Measurements from ENCODE around the gene TAGLN2. TPM values are rescaled to one million over a fixed set of nuclear protein-coding genes. Genes with fewer than 3 reads are reported as not detected.

TAGLN2 gene
- polyA plus RNA-seq, 3 donors, result 658 to 1,259 (median 918) TPM

GRCh38 chr1:159952932-159953331 is 27.6 kb upstream of the TAGLN2 start:
- no peaks in the 10 kb centered on the region for H3K79me2 ChIP-seq (ENCODE audit: insufficient read depth, low read length)
- H3K9ac ChIP-seq (ENCODE audit: insufficient read depth, low read length, poor library complexity, severe bottlenecking), result no peak overlapping the region
- H3K27ac ChIP-seq (ENCODE audit: low read depth in 1 of 2, low read length in 2 of 2), result no peak overlapping the region
- no peak for TF ChIP-seq CTCF (IDR thresholded peaks at IDR 0.05)
- Mint-ChIP-seq H3K36me3 (peaks cover 0 to 2% of the 10 kb centered on the region in 2 donors), H3K4me3 (no peak overlapping the region), H3K4me1 (peaks cover 25% of the 10 kb centered on the region), H3K9me3 (no peaks in the 10 kb centered on the region), H3K27me3 (ENCODE audit: low read depth in 3 of 3) (peaks cover 0 to 11% (median 2%) of the 10 kb centered on the region in 3 donors), H3K27ac (peak overlapping the region in 2 of 7 donors; percentile 25 to 95)
- no peaks in the 10 kb centered on the region for H3K9me3 ChIP-seq (replicated peaks in 1 of 2; ENCODE audit: control insufficient read depth in 1 of 2, insufficient read depth in 1 of 2, low read length in 2 of 2)
- intact Hi-C loops (cut with micrococcal nuclease), result no loop called here
- no peak overlapping the region for H3K4me3 ChIP-seq (replicated peaks in 1 of 3; ENCODE audit: low read depth in 2 of 3, low read length in 3 of 3)
- no peak overlapping the region for H3K4me2 ChIP-seq (replicated peaks; ENCODE audit: extremely low read depth, low read length, poor library complexity, severe bottlenecking)
- no peak for DNase-seq
- H4K20me1 ChIP-seq (ENCODE audit: insufficient read depth, low read length), result no peaks in the 10 kb centered on the region
- H2AFZ ChIP-seq (ENCODE audit: insufficient read depth, low read depth, low read length, poor library complexity, severe bottlenecking), result no peak overlapping the region
- H3K4me1 ChIP-seq (ENCODE audit: control insufficient read depth in 1 of 2, insufficient read depth in 2 of 2, low read length in 2 of 2), result peaks cover 14 to 23% of the 10 kb centered on the region in 2 donors
- 100% methylated on average over 4 of the region's 5 CpGs for WGBS (ENCODE audit: insufficient coverage)
- H3K36me3 ChIP-seq (replicated peaks in 1 of 2; ENCODE audit: control insufficient read depth in 1 of 2, insufficient read depth in 2 of 2, low read length in 2 of 2), result no peaks in the 10 kb centered on the region
- H3K27me3 ChIP-seq (ENCODE audit: control insufficient read depth in 2 of 2, insufficient read depth in 2 of 2, low read length in 2 of 2), result no peaks in the 10 kb centered on the region

GRCh38 chr1:159951551-159951950 is 26.2 kb upstream of the TAGLN2 start:
- no peaks in the 10 kb centered on the region for H4K20me1 ChIP-seq (ENCODE audit: insufficient read depth, low read length)
- no peak overlapping the region for H3K9ac ChIP-seq (ENCODE audit: insufficient read depth, low read length, poor library complexity, severe bottlenecking)
- H3K4me3 Mint-ChIP-seq, result no peak overlapping the region
- peaks cover 14 to 23% of the 10 kb centered on the region in 2 donors for H3K4me1 ChIP-seq (ENCODE audit: control insufficient read depth in 1 of 2, insufficient read depth in 2 of 2, low read length in 2 of 2)
- peaks cover 0 to under 1% of the 10 kb centered on the region in 2 donors for H3K27me3 ChIP-seq (ENCODE audit: control insufficient read depth in 2 of 2, insufficient read depth in 2 of 2, low read length in 2 of 2)
- 100% methylated on average over 1 of the region's 1 CpG for WGBS (ENCODE audit: insufficient coverage)
- peaks cover 0 to 3% (median 0%) of the 10 kb centered on the region in 7 donors for H3K9me3 Mint-ChIP-seq
- no peak overlapping the region for H2AFZ ChIP-seq (ENCODE audit: insufficient read depth, low read depth, low read length, poor library complexity, severe bottlenecking)
- no peak overlapping the region for H3K4me3 ChIP-seq (replicated peaks in 1 of 3; ENCODE audit: low read depth in 2 of 3, low read length in 3 of 3)
- H3K9me3 ChIP-seq (replicated peaks in 1 of 2; ENCODE audit: control insufficient read depth in 1 of 2, insufficient read depth in 1 of 2, low read length in 2 of 2), result no peaks in the 10 kb centered on the region
- peaks cover 0 to 11% (median 0%) of the 10 kb centered on the region in 3 donors for H3K27me3 Mint-ChIP-seq (ENCODE audit: low read depth in 3 of 3)
- H3K36me3 ChIP-seq (replicated peaks in 1 of 2; ENCODE audit: control insufficient read depth in 1 of 2, insufficient read depth in 2 of 2, low read length in 2 of 2), result no peaks in the 10 kb centered on the region
- no peak for TF ChIP-seq CTCF (IDR thresholded peaks at IDR 0.05)
- peak overlapping the region in 2 of 7 donors; percentile 9 to 19 for H3K27ac Mint-ChIP-seq
- peaks cover 0 to 5% of the 10 kb centered on the region in 2 donors for H3K36me3 Mint-ChIP-seq
- H3K79me2 ChIP-seq (ENCODE audit: insufficient read depth, low read length), result no peaks in the 10 kb centered on the region
- intact Hi-C loops (cut with micrococcal nuclease), result no loop called here
- no peak overlapping the region for H3K27ac ChIP-seq (ENCODE audit: low read depth in 1 of 2, low read length in 2 of 2)
- DNase-seq, result peak in 2 of 3 donors; percentile 7 to 70
- peaks cover 25% of the 10 kb centered on the region for H3K4me1 Mint-ChIP-seq
- H3K4me2 ChIP-seq (replicated peaks; ENCODE audit: extremely low read depth, low read length, poor library complexity, severe bottlenecking), result no peak overlapping the region

All from CD14-positive monocyte (primary cell).